KMS-11 (cell line): Measurements from ENCODE around the gene OR52I2.

ENCODE experiments used
- H2AFZ ChIP-seq: fragments of 200-600 bp; sonication (generic); 2 replicates; pipeline ENCODE4 v1.6.1; 2016; ENCODE audit warnings: antibody characterized with exemption, mixed run types, low read depth
- H3K27ac ChIP-seq: fragments of 200-600 bp; sonication (generic); 2 replicates; pipeline ENCODE4 v1.6.1; 2016; ENCODE audit warnings: mild to moderate bottlenecking, mixed run types
- H3K27me3 ChIP-seq: fragments of 200-600 bp; sonication (generic); 2 replicates; pipeline ENCODE4 v1.6.1; 2017; ENCODE audit warnings: mild to moderate bottlenecking, low read depth, mixed run types, moderate library complexity; ENCODE audit not compliant: insufficient read depth
- H3K36me3 ChIP-seq: fragments of 200-600 bp; sonication (generic); 2 replicates; pipeline ENCODE4 v1.6.1; 2017; ENCODE audit warnings: mild to moderate bottlenecking, mixed run types; ENCODE audit not compliant: insufficient read depth
- H3K4me1 ChIP-seq: fragments of 200-600 bp; sonication (generic); 2 replicates; pipeline ENCODE4 v1.6.1; 2016; ENCODE audit warnings: mild to moderate bottlenecking, low read depth, mixed run types; ENCODE audit not compliant: poor library complexity, severe bottlenecking
- H3K4me2 ChIP-seq: fragments of 200-600 bp; sonication (generic); 2 replicates; pipeline ENCODE4 v1.7.0; 2016; ENCODE audit warnings: mild to moderate bottlenecking, mixed run types
- H3K4me3 ChIP-seq: fragments of 200-600 bp; sonication (generic); IDR thresholded peaks from 2 replicates; pipeline ENCODE4 v1.6.1; 2017; ENCODE audit warnings: low read depth, low read length, mixed read lengths; ENCODE audit not compliant: insufficient read depth
- H3K79me2 ChIP-seq: fragments of 200-600 bp; sonication (generic); 2 replicates; pipeline ENCODE4 v1.6.1; 2016; ENCODE audit warnings: low read depth, mixed run types; ENCODE audit not compliant: insufficient read depth
- H3K9ac ChIP-seq: fragments of 200-600 bp; sonication (generic); 2 replicates; pipeline ENCODE4 v1.6.1; 2016; ENCODE audit warnings: mild to moderate bottlenecking, mixed run types
- H4K20me1 ChIP-seq: fragments of 200-600 bp; sonication (generic); 2 replicates; pipeline ENCODE4 v1.6.1; 2016; ENCODE audit warnings: mild to moderate bottlenecking, mixed run types; ENCODE audit not compliant: insufficient read depth
- TF ChIP-seq, protein P1 (sequence below): fragments of 200-600 bp; sonication (generic); conservative IDR thresholded peaks from 2 replicates; pipeline ENCODE4 v1.6.1; 2017; ENCODE audit warnings: low read depth, mild to moderate bottlenecking, antibody characterized with exemption, low read length, moderate library complexity, mixed read lengths

Gene OR52I2

DNA sequence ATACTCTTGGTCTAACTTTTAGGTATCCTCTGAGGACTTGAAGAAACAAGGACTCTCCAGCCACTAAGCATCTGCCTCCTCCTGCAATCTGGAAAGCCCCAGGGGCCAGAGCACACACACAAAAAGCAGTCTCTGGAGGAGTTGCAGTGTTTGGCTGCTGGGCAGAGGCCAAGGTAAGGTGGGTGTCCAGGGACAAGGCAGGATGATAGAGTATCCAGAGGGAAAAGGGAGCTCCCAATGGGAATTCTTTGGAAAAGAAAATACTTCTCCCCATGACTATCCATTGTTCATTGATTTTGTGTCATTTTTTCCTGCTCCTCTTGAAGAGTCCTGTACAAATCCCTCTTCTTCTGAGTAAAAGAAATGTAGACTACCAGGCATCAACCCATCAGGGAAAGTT, at the start of gene OR52I2:
TSS of gene OR52I2 (plus strand) at position 301 of the 400 bp plus-strand sequence.
- Histone ChIP-seq H3K79me2 (no peaks in the 10 kb centered on the region), H2AFZ (no peak within 1 kb of the TSS), H3K9ac (no peak within 1 kb of the TSS), H3K4me1 (no peaks in the 10 kb centered on the region), H3K36me3 (no peaks in the 10 kb centered on the region), H3K27ac (no peak within 1 kb of the TSS), H3K27me3 (no peaks in the 10 kb centered on the region), H4K20me1 (no peaks in the 10 kb centered on the region), H3K4me3 (no peak within 1 kb of the TSS), H3K4me2 (no peak within 1 kb of the TSS)
- TF ChIP-seq, protein P1, sequence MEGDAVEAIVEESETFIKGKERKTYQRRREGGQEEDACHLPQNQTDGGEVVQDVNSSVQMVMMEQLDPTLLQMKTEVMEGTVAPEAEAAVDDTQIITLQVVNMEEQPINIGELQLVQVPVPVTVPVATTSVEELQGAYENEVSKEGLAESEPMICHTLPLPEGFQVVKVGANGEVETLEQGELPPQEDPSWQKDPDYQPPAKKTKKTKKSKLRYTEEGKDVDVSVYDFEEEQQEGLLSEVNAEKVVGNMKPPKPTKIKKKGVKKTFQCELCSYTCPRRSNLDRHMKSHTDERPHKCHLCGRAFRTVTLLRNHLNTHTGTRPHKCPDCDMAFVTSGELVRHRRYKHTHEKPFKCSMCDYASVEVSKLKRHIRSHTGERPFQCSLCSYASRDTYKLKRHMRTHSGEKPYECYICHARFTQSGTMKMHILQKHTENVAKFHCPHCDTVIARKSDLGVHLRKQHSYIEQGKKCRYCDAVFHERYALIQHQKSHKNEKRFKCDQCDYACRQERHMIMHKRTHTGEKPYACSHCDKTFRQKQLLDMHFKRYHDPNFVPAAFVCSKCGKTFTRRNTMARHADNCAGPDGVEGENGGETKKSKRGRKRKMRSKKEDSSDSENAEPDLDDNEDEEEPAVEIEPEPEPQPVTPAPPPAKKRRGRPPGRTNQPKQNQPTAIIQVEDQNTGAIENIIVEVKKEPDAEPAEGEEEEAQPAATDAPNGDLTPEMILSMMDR, result no peak

DNA sequence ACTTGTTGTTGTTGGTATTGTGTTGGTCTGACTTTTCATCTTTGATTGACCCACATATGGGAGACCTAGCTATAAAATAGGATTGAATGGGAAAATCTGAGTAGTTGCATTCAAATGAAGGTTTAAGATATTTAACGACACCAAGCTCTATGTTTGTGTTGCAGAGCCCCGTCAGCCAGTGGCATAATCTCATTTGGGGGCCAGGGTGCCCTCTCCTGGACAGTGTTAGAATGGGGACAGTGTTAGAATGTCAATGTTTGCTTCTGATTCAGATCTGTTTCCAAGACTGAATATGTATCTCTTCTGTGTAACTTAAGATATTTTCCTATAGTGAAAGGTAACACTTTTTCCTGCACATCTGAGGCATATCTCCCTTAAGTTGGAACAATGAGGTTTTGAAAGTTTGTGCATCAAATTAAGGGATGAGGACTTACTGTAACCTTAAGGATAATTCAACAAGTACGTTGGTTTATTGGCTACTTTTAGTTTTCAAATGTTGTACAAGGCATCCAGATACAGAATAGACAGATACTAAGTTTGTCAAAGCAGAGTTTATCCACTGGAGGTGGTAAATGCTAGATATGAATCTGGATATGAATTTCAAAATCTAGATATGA, 41.8 kb upstream of the OR52I2 start:
- no peaks in the 10 kb centered on the region for H4K20me1 ChIP-seq
- H3K4me1 ChIP-seq, result no peaks in the 10 kb centered on the region
- H3K4me3 ChIP-seq, result no peak overlapping the region
- H3K27ac ChIP-seq, result no peak overlapping the region
- TF ChIP-seq, protein P1, result peak; percentile 87
- H3K9ac ChIP-seq, result no peak overlapping the region
- no peak overlapping the region for H2AFZ ChIP-seq
- no peak overlapping the region for H3K4me2 ChIP-seq
- no peaks in the 10 kb centered on the region for H3K79me2 ChIP-seq
- H3K36me3 ChIP-seq, result no peaks in the 10 kb centered on the region
- H3K27me3 ChIP-seq, result no peaks in the 10 kb centered on the region

- no peaks in the 10 kb centered on the region for H4K20me1 ChIP-seq
- no peaks in the 10 kb centered on the region for H3K36me3 ChIP-seq
- H2AFZ ChIP-seq, result no peak overlapping the region
- H3K4me2 ChIP-seq, result no peak overlapping the region
- no peaks in the 10 kb centered on the region for H3K27me3 ChIP-seq
- TF ChIP-seq, protein P1, result no peak
- H3K9ac ChIP-seq, result no peak overlapping the region
- no peak overlapping the region for H3K27ac ChIP-seq
- no peaks in the 10 kb centered on the region for H3K4me1 ChIP-seq
- no peaks in the 10 kb centered on the region for H3K79me2 ChIP-seq
- H3K4me3 ChIP-seq, result no peak overlapping the region
These were observed 40.5 kb upstream of the OR52I2 start for GRCh38 chr11:4541071-4541470.

- TF ChIP-seq, protein P1, result no peak
- H3K9ac ChIP-seq, result no peak overlapping the region
- H3K4me1 ChIP-seq, result no peaks in the 10 kb centered on the region
- H3K27ac ChIP-seq, result no peak overlapping the region
- no peak overlapping the region for H2AFZ ChIP-seq
- H4K20me1 ChIP-seq, result no peaks in the 10 kb centered on the region
- no peak overlapping the region for H3K4me2 ChIP-seq
- no peaks in the 10 kb centered on the region for H3K79me2 ChIP-seq
- no peaks in the 10 kb centered on the region for H3K36me3 ChIP-seq
- H3K27me3 ChIP-seq, result no peaks in the 10 kb centered on the region
- no peak overlapping the region for H3K4me3 ChIP-seq
These were observed 38.0 kb upstream of the OR52I2 start for GRCh38 chr11:4543561-4543960.
